IMR-90 (cell line): ENCODE data around the gene BTD. TPM values are rescaled to one million over a fixed set of nuclear protein-coding genes. Genes with fewer than 3 reads are reported as not detected.

Experiments used
- microRNA-seq, 2 experiments: library from miRNA; stranded (forward) in 1 of 2; unstranded in 1 of 2; fragments of 10-50 nt in 1 of 2; fragments of <30 nt in 1 of 2; gene quantifications in 1 of 2; microRNA quantifications in 1 of 2; one replicate each; pipeline versions ENCODE3 to v1.1.0; 2013 to 2020; ENCODE audit not compliant: insufficient read depth in 1 of 2, insufficient read length in 1 of 2, unreplicated experiment in 1 of 2
- polyA plus RNA-seq, 3 experiments: library from polyadenylated mRNA; depleted of rRNA; stranded (reverse); fragments of >200 nt; gene quantifications; 2 replicates each; pipeline ENCODE4 v1.2.3, GENCODE V29; 2012; ENCODE audit warnings: low replicate concordance in 1 of 3
- small RNA-seq, 5 experiments: library from RNA; depleted of rRNA; stranded (forward); fragments of <200 nt; gene quantifications; one replicate each; pipeline ENCODE3, GENCODE V24; 2012
- total RNA-seq: library from RNA; depleted of rRNA; stranded (reverse); fragments of >200 nt; gene quantifications from 2 replicates; pipeline ENCODE4 v1.2.3, GENCODE V29; 2012; rRNA removed

Gene BTD
- total and polyA plus RNA-seq, 2 of the 4 experiments (the other 2 are of a cell fraction): 14.8 to 21.1 TPM

Small RNA genes within 50 kb of the gene (microRNA-seq; reads per million reads assigned to microRNA genes)
- gene MIR3134: 0 reads per million in 2 experiments

Small RNA genes within 50 kb of the gene (small RNA-seq; reads per million reads assigned to genes)
- 0 reads per million in 5 experiments for gene MIR3134

Other genes with a start within 250 kb of the BTD start
- gene METTL6, start 174.2 kb upstream of the BTD start, total RNA-seq: 21.5 and 32.5 TPM in 2 replicates
- 15.3 and 15.4 TPM in 2 replicates for gene METTL6, start 174.2 kb upstream of the BTD start, polyA plus RNA-seq (2012; rRNA removed)
- gene EAF1, start 174.1 kb upstream of the BTD start, total RNA-seq: 19.7 and 21.3 TPM in 2 replicates
- 5.7 and 7.0 TPM in 2 replicates for gene EAF1, start 174.1 kb upstream of the BTD start, polyA plus RNA-seq (2012; rRNA removed)
- under 0.01 and 0.18 TPM in 2 replicates for gene COLQ, start 80.0 kb upstream of the BTD start, total RNA-seq
- gene COLQ, start 80.0 kb upstream of the BTD start, polyA plus RNA-seq (2012; rRNA removed): 0.65 and 1.0 TPM in 2 replicates
- 28.1 and 31.4 TPM in 2 replicates for gene HACL1, start 176 bp upstream of the BTD start, total RNA-seq
- 9.9 and 11.1 TPM in 2 replicates for gene HACL1, start 176 bp upstream of the BTD start, polyA plus RNA-seq (2012; rRNA removed)
- 211 and 223 TPM in 2 replicates for gene ANKRD28, start 196.2 kb downstream of the BTD start, total RNA-seq
- gene ANKRD28, start 196.2 kb downstream of the BTD start, polyA plus RNA-seq (2012; rRNA removed): 39.2 and 52.6 TPM in 2 replicates